Fibroblast of the conjunctiva (primary cell): Measurements from ENCODE around the gene CPT1C.
"Not testable (repeated sequence)": the region's sequence is repeated elsewhere in the genome, so short reads cannot be mapped to it uniquely, and the experiment has no call there.

Experiments
- DNase-seq: peaks from one replicate; pipeline ENCODE4 v3.0.0-alpha.2; 2010; ENCODE audit warnings: low read depth

The CPT1C gene

DNA sequence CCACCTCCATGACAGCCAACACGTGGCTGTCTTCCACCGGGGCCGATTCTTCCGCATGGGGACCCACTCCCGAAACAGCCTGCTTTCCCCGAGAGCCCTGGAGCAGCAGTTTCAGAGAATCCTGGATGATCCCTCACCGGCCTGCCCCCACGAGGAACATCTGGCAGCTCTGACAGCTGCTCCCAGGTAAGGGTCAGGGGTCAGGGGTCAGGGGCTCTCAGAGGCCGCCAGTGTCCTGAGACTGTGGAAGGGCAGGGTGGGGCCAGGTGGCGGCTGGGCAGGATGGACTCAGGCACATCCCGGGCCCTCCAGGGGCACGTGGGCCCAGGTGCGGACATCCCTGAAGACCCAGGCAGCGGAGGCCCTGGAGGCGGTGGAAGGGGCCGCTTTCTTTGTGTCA lies 15.0 kb downstream of the CPT1C start:
- DNase-seq = no peak

DNA sequence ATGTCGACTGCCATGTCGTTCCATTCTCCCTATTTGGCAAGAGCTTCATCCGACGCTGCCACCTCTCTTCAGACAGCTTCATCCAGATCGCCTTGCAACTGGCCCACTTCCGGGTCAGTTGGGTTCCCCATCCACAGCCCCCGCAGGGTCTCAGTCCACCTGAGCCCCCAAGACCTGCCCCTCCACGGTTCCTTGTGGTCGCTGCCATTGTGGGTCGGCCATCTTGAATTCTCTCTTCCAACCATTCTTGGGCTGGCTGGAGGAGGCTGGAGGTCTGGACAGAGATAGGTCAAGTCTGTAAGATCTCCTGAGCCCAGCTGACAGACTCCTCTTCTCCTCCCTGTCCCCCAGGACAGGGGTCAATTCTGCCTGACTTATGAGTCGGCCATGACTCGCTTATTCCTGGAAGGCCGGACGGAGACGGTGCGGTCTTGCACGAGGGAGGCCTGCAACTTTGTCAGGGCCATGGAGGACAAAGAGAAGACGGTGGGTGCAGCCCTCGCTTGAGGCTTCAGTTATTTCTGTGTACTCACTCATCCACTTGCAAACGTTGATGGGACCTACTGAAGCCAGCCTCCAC lies 19.5 kb downstream of the CPT1C start:
- DNase-seq = peak; percentile 32

DNA sequence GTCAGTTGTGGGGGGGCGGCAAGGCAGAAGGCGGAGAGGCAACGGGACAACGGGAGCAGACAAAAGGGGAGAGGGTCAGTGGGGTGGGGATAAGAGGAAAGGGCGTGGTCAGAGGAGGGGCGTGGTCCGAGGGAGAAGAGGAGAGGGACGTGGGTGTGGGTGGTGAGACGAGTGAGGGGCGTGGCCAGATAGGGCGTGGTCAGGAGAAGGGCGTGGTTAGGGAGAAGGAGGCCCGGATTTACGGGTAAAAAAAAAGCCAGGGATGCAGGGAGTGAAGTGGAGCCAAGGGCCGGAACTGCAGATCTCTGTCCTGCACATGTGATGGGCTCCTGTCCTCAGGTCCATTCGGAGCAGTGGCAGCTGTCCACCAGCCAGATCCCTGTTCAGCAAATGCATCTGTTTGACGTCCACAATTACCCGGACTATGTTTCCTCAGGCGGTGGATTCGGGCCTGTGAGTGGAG lies 21.5 kb downstream of the CPT1C start:
- peak; percentile 68 for DNase-seq

DNA sequence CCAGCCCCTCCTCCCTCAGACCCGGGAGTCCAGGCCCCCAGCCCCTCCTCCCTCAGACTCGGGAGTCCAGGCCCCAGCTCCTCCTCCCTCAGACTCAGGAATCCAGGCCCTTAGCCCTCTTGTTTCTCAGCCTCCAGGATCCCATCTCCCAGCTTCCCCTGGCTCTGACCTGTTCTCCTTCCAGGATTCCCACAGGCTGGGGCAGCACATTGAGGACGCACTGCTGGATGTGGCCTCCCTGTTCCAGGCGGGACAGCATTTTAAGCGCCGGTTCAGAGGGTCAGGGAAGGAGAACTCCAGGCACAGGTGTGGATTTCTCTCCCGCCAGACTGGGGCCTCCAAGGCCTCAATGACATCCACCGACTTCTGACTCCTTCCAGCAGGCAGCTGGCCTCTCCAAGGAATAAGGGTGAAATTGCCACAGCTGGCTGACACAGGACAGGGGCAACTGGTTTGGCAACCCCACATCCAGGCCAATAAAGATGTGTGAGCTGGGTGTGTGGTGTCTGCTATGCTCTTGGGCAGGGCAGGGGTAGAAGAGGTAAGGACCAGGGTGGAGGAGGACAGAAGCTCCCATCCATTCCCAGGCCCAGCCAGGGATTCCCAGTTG lies 22.4 kb downstream of the CPT1C start:
- DNase-seq = no peak

DNA sequence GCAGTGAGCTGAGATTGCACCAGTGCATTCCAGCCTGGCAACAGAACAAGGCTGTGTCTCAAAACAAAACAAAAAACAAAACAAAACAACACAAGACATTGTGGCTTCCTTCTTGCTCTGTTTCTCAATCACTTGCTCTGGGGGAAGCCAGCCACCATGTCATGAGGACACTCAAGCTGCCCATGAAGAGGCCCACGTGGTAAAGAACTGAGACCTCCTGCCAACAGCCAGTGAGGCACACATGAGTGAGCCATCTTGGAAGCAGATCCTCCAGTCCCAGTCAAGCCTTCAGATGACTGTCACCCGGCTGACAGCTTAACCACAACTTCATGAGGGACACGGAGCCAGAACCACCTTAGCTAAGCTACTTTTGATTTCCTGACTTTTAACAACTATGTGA lies 25.2 kb downstream of the CPT1C start:
- DNase-seq = no peak

DNA sequence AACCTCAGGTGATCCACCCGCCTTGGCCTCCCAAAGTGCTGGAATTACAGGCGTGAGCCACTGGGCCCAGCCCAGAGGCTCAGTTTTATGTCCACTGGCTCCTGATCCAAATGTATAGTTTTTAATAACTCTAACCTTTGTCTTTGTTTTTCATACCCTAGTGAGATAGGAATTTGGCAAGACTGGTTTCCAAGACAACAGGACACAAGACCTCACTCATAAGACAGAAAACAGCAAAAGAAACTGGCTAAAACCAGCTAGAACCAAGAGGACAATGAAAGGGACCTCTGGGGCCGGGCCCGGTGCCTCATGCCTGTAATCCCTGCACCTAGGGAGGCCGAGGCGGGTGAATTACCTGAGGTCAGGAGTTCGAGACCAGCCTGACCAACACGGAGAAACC lies 27.6 kb downstream of the CPT1C start:
- peak; percentile 53 for DNase-seq

DNA sequence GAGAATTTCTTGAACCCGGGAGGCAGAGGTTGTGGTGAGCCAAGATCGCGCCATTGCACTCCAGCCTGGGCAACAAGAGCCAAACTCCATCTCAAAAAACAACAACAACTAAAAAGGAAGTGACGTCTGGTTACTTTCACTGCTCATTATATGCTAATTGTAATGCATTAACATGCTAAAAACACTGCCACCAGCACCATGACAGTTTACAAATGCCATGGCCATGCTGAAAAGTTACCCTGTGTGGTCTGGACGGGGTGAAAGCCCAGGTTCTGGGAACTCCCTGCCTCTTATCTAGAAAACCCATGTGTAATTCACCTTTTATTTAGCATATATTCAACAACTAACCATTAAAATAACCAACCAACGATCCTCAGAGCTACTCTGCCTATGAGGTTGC lies 28.1 kb downstream of the CPT1C start:
- no peak for DNase-seq

DNA sequence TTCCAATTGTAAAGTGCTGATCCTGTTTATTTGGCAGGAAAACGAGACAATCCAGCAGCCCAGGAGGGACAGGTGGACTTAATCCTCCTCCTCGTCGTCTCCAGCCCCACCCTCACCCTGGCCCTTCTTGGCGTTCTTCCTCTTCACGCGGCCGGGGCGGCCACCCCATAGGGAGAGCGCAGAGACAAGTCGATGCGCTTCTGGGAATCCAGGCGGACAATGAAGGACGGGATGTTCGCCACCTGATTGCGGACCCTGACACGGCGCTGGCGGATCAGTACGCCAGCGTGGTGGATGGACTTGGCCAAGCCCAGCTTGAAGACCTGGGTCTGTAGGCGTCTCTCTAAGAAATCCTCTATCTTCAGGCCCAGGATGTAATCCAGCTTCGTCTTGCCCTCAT lies 28.5 kb downstream of the CPT1C start:
- DNase-seq = not testable (repeated sequence)

DNA sequence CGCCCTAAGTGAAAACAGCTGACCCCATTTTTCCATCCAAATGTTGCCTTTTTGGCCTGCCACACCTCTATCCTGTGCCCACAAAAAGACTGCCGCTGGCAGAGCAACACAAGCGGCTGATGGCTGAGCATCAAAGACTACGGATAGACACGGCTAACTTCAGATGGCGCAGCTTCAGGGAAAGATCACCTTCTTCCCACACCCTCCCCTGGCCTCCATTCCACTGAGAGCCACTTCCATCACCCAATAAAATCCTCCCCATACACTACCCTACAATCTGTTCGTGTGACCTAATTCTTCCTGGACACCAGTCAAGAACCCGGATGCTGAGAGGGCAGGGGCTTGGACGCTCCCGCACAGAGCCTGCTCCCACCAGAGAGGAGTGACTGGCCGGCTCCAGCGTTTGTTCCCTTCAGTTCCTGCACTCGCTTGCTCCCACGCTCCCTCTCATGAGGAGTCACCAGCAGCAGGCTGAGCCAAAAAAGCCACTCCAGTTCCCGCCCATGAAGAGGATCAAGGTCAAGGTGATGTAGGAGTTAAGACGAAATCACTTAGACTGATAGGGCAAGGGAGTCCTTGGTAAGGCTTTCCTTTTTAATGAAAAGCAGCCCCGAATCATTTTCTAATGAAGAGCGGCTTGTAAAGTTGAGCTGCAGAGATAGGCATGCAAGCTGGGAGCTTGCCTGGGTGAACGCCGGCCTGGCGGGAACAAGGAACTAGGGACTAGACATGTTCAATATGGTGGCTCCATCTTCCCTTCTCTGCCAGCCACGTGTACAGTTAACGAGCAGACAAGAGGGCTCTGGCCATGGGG lies 36.5 kb downstream of the CPT1C start:
- DNase-seq = peak; percentile 14

DNA sequence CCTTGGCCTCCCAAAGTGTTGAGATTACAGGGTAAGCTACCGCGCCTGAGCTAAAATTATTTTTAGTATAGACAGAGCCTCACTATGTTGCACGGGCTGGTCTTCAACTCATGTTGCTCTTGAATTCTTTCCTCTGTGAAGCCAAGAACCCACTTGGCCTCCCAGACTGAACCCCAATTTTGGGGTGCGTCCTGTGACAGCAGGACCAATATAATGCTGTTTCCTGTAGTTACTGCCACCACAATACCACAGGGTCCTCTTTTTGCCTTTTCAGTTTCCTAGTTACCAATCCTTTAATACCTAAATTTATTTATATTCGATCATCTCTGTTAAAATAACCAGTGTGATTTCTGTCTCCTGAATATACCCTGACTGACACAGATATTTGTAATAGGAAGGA lies 39.2 kb downstream of the CPT1C start:
- DNase-seq = no peak

DNA sequence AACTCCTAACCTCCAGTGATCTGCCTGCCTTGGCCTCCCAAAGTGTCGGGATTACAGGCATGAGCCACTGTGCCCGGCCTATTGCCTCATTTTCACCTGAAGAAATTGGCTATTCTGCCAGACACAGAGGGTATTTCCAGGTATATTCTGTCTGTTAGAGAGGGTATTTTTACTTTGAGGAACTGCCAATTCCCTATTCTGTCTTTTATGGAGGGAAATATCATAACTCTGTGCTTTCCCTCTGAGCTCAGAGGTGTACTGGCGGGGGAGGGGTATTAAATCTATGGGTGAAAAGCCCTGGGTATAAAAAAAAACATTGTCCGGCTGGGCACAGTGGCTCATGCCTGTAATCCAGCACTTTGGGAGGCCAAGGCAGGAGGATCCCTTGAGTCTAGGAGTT lies 47.4 kb downstream of the CPT1C start:
- DNase-seq = no peak

DNA sequence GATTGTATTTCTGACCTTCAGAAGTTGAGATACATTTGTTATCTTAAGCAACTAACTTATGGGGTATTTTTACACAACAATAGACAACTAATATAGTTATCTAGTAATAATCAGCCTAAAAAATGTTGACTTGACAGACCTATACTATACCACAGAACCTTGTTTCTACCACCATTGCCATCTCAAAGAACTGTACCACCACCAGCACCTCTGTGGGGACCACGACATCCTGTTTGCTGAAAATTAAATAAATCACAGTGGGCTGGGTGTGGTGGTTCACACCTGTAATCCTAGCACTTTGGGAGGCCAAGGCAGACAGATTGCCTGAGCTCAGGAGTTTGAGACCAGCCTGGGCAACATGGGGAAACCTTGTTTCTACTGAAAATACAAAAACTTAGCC lies 48.2 kb downstream of the CPT1C start:
- DNase-seq = no peak

DNA sequence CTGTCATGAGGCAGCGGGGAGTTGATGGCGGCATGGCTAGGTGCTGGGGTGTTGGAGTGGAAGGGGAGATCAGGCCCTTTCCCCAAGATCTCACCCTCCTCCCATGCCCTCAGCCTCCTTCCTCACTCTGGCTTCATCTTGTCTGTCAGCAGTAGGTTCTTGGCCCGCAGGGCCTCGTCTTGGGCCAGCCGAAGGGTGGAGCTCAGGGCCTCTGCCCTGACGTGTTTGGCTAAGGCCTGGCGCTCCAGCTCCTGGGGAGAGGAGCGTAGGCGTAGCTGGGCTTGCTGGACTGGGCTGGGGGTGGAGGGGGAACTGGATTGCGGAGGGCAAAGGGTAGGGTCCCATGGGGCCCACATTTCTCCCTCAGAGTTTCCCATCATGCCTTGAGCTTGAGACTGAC lies 49.0 kb downstream of the CPT1C start:
- DNase-seq = no peak

DNA sequence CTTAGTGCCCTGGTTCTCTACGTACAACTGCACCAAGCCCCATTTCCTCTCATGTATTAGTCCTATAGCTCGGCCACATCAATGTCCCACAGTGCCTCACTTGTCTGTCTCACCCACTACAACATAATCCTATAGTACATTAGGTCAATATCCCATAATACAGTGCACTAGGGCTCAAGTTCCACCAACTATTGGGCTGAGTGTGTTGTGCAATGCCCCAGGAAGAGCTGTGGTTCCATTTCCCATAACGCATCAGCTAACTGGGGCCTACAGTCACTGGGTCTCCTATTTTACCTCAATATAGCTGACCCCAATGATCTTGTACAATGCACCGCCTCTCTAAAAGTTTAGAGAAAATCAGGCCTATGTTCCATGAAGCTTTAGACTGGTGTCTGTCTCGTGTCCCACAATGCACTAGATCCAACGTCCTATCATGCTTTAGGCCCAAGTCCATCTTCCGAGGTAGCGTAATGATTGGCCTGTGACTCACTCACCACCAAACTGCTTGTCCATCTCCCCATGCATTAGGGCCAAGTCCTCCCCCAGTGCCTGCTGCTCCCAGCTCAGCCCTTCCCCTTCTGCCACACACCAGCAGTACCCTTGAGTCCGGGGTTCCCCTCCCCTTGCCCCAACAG lies 50.4 kb downstream of the CPT1C start:
- no peak for DNase-seq

DNA sequence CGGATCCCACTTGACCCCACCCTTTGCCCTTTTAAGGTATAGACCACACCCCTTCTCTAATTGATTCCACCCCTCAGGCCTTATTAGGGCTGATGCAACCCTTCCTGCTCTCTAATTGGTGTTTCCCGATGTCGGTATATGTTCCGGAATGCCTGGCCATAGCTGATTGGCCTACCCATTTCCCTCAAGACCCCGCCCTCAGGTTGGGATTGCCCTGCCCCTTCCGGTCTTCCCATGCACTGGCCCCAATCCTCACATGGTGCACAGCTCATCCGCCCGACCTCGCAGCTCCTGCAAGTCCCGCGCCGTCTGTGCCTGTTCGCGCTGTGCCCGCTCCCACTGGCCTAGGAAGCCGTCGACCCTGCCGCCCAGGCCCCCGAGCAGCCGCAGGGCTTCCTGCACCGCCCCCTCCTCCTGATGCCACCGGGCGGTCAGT lies 54.0 kb downstream of the CPT1C start:
- no peak for DNase-seq

DNA sequence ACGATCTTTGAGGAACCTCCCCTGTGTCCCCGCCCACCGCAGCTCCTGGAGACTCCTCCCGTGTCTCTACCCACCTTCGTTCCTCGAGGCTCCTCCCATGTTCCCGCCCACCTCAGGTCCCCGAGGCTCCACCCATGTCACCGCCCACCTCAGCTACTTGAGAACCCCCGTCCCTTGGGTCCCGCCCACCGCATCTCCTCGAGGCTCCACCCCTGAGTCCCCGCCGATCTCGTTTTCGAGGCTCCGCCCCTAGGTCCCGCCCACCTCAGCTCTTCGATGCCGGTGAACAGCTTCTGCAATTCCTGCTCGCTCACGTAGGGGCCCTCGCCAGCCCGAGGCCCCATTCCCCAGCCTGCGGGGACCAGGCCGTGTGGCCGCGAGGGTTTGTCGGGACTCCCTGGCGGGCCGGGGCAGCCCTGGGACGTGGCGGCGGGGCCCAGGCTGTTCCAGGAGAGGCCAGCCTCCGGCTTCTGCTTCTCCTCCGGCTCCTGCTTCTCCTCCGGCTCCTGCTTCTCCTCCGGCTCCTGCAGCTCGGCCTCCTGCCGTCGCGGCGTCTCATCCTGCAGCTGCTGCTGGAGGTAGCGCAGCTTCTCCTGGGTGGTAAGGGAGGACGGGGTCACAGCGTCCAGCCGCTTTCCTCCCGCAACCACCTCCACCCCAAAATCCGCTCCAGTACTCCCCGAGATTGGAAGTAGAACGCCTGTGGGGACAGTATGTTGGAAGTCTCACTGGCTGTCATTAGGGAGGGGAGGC lies 55.5 kb downstream of the CPT1C start:
- peak; percentile 22 for DNase-seq

DNA sequence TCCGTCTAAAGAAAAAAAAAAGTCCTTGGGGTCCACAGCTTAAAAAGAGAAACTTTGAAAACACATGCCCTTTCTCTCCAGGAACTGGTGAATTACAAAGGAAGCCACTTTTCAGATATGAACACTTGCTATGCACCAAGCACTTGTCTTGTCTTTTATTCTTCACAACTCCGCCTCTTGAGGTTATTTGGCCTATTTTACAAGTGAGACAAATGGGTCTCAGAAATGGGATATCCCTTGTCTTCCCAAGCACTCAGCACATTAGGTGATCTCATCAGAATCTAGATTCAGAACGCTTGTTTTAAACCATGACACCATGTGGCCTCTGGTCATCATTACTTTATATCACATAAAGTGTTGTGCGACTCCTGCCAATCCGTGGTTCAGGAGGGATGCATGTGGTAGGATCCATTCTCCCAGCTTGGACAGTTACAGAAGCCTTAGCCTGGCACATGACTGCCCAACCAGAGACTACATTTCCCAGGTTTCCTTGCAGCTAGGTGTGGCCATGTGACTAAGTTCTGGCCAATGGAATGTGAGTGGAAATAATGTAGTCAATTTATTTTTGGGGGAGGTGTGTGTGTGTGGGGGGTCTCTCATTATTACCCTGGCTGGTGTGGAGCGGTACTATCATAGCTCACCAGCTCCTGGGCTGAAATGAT lies 58.3 kb downstream of the CPT1C start:
- DNase-seq = no peak

DNA sequence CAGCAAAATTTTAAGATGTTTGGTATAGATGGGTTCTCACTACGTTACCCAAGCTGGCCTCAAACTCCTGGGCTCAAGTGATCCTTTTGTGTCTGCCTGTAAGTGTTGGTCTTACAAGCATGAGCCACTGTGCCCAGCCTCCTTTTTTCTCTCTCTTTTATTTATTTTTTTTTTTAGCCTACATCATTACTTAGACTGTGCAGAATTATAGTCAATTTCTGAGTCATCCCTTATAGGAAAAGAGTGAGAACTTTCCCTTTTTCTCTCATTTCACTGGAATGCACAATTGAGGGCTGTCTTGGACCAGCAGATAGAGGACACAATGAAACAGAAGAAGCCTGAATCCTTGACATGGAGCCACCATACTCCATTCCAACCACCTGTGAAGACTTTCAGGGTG lies 58.9 kb downstream of the CPT1C start:
- no peak for DNase-seq

DNA sequence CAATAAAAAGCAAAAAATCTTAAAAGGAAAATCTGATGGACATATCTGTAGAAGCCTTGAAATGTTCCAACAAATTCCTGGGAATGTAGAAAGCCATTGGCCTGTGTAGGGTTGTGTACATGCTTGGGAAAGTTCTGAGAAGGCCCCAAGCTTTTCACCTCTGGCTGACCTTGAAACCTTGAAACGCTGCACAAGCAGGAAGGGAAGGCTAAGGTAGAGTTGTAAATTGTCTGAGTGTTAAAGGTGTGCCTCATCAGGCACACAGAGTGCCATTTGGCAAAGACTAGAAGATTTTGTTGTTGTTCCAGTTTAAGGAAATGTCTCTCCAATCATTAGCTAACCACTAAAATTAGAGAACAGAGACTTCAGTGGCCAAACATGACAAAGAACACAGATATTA lies 61.8 kb downstream of the CPT1C start:
- no peak for DNase-seq

DNA sequence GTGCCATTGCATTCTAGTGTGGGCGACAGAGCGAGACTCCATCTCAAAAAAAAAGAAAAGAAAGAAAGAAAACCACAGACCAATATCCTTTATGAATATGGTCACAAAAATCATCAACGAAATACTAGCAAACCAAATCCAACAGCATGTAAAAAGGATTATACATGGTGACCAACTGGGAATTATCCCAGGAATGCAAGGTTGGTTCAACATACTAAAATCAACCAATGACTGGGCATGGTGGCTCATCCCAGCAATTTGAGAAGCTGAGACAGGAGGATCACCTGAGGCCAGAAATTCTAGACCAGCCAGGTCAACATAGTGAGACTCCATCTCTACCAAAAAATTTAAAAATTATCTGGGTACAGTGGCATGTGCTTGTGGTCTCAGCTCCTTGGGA lies 65.0 kb downstream of the CPT1C start:
- no peak for DNase-seq

DNA sequence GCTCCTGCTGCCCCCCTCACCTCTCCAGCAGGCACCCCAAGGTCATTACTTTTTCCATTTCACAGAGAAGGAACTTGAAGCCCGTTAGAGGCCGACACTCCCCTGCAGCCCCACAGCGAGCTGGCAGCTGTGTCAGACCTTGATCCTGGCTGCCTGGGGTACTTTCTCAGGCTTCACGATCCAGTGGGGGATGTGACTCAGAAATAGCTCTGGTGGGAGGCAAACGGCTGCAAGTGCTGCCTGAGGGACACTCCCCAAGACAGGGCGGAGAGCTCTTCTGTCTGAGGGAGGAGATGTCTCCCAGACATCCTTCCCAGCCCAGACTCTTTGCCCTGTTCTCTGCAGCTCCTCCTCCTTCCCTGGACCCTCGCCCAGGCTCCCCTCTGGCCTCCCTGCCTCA lies 67.4 kb downstream of the CPT1C start:
- no peak for DNase-seq

DNA sequence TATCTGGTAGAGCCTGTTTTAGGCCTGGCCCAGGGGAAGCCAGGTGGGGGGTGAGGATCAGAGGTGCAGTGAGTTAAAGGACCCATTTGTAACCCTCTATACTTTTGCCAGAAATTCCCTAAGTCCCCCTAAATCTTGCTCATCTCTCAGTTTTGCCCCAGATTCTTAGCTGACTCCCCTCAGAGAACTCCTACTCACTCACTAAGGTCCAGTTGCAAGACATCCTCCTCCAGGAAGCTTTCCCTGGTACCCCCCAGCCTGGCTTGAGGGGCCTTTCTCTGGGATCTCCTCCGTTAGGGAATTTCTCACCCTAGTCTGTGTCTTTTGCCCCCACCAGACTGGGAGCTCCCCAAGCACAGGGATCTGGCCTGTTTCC lies 70.3 kb downstream of the CPT1C start:
- no peak for DNase-seq
